ENCODE data around the gene ERO1B. TPM values are rescaled to one million over a fixed set of nuclear protein-coding genes. Genes with fewer than 3 reads are reported as not detected.

Gene ERO1B
- total and polyA plus RNA-seq, 2 of the 4 experiments (the other 2 are of a cell fraction): 0.54 to 0.60 TPM

DNA sequence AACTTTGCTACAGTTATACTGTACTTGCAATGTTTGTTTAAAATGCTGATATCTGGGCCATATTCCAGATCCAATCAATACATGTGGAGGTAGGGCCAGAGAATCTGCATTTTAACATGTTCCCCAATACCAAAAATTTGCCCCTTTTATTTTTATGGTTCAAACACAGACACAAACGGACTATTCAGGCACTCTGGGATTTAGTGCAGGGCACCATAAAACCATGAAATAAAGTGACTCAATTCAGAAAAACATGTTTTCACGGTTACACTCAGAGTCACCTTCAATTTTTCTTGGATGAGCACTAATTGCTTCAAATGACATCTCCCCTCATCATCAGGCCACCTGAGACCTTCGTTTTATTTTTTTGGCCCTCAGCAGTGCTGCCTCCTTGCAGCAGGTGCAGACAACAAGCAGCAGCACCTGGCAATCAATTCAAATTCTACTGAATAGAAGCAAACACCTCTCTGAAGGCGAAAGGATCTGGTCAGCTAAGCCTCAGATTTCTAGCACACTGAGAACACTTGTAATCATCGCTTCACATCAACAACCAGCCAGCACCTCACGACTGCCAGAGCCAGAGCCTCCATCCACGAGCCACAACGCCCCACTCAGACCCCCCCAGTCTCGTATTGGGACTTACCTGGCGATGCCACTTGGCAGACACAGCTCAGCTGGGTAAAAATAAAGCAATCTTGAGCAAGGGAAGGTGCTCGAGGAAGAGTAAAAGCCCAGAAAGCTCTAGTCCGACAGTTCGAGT, 1.1 kb downstream of the ERO1B start (continued):
- TF ChIP-seq RFX5 (IDR thresholded peaks at IDR 0.05; ENCODE audit: low read depth, low read length): no peak

GRCh38 chr1:236275586-236275985, 6.2 kb downstream of the ERO1B start:
- Histone ChIP-seq H4K8ac (ENCODE audit: low read depth in 2 of 2, low read length in 2 of 2) (no peak overlapping the region), H3K79me1 (ENCODE audit: low read depth in 1 of 2, low read length in 2 of 2) (no peaks in the 10 kb centered on the region), H3K27me3 (ENCODE audit: control insufficient read depth, insufficient read depth, low read length) (no peaks in the 10 kb centered on the region; the same call in 1 of the 2 replicates), H3K18ac (ENCODE audit: low read depth, low read length) (no peak overlapping the region), H3K56ac (ENCODE audit: extremely low read depth, insufficient read depth, low read length) (no peak overlapping the region), H2AK5ac (ENCODE audit: low read depth, low read length) (no peak overlapping the region), H3K27ac (ENCODE audit: insufficient read depth, low read length) (no peak overlapping the region), H3K9ac (ENCODE audit: low read depth, low read length) (no peak overlapping the region), H3K4ac (ENCODE audit: low read depth, low read length) (no peak overlapping the region), H3K23ac (ENCODE audit: low read depth, low read length) (no peak overlapping the region), H3K4me2 (ENCODE audit: low read depth, low read length) (no peak overlapping the region), H3K14ac (replicated peaks; ENCODE audit: low read depth, low read length) (no peak overlapping the region), H4K20me1 (ENCODE audit: insufficient read depth, low read length) (no peaks in the 10 kb centered on the region), H2BK5ac (ENCODE audit: low read depth, low read length, poor library complexity, severe bottlenecking) (no peak overlapping the region), H3K4me1 (ENCODE audit: control insufficient read depth, insufficient read depth, low read length) (no peaks in the 10 kb centered on the region), H2AK9ac (replicated peaks; ENCODE audit: low read depth, low read length, poor library complexity) (no peak overlapping the region), H3K9me3 (ENCODE audit: control insufficient read depth, insufficient read depth, low read length) (no peaks in the 10 kb centered on the region), H2AFZ (replicated peaks; ENCODE audit: low read length, poor library complexity) (no peak overlapping the region), H2BK15ac (ENCODE audit: low read depth, low read length) (no peak overlapping the region), H4K91ac (ENCODE audit: insufficient read depth, low read depth, low read length) (no peak overlapping the region), H2BK20ac (ENCODE audit: low read depth, low read length) (no peak overlapping the region), H3K9me1 (ENCODE audit: insufficient read depth, low read length) (no peaks in the 10 kb centered on the region), H3K4me3 (ENCODE audit: insufficient read depth, low read depth, low read length) (no peak overlapping the region), H3K36me3 (ENCODE audit: control insufficient read depth, insufficient read depth, low read length) (no peaks in the 10 kb centered on the region), H2BK120ac (ENCODE audit: low read depth, low read length) (no peak overlapping the region), H4K5ac (ENCODE audit: low read depth, low read length) (no peak overlapping the region)
- BruUV-seq (replicated peaks): no TSS peak
- intact Hi-C loops (cut with micrococcal nuclease) (no loop called here), in situ Hi-C loops (cut with MboI; ENCODE audit: low sequenced_read_pairs) (no loop called here), dilution Hi-C loops (cut with HindIII; ENCODE audit: low sequenced_read_pairs, unreplicated experiment) (no loop called here)
- POLR2A ChIA-PET (ENCODE audit: unreplicated experiment): no interaction called here
- CTCF ChIA-PET: no interaction called here
- no CpG with 5 or more reads among the region's 1 CpG for WGBS, 2 experiments (ENCODE audit: extremely low coverage in 2 of 2, insufficient read length in 1 of 2)
- TF ChIP-seq SMC3 (IDR thresholded peaks at IDR 0.05; ENCODE audit: low read depth, low read length): no peak
- no peak for TF ChIP-seq MAZ (IDR thresholded peaks at IDR 0.05; ENCODE audit: borderline replicate concordance, low read depth, low read length)
- TF ChIP-seq USF2 (IDR thresholded peaks at IDR 0.05; ENCODE audit: low read depth, low read length): no peak
- TF ChIP-seq FOS (IDR thresholded peaks at IDR 0.05; ENCODE audit: low read depth, low read length): no peak
- TF ChIP-seq MAFK (IDR thresholded peaks at IDR 0.05; ENCODE audit: low read depth, low read length): no peak
- TF ChIP-seq BHLHE40 (IDR thresholded peaks at IDR 0.05; ENCODE audit: low read depth, low read length): no peak
- TF ChIP-seq ELK1 (IDR thresholded peaks at IDR 0.05; ENCODE audit: borderline replicate concordance, low read depth, low read length): no peak
- TF ChIP-seq, protein P1, sequence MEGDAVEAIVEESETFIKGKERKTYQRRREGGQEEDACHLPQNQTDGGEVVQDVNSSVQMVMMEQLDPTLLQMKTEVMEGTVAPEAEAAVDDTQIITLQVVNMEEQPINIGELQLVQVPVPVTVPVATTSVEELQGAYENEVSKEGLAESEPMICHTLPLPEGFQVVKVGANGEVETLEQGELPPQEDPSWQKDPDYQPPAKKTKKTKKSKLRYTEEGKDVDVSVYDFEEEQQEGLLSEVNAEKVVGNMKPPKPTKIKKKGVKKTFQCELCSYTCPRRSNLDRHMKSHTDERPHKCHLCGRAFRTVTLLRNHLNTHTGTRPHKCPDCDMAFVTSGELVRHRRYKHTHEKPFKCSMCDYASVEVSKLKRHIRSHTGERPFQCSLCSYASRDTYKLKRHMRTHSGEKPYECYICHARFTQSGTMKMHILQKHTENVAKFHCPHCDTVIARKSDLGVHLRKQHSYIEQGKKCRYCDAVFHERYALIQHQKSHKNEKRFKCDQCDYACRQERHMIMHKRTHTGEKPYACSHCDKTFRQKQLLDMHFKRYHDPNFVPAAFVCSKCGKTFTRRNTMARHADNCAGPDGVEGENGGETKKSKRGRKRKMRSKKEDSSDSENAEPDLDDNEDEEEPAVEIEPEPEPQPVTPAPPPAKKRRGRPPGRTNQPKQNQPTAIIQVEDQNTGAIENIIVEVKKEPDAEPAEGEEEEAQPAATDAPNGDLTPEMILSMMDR (conservative IDR thresholded peaks at IDR 0.05; ENCODE audit: low read depth, low read length): no peak
- DNase-seq: no peak
- ATAC-seq (ENCODE audit: low read depth): no peak
